SK-N-SH (cell line): ENCODE measurements around the gene MIPOL1. TPM values are rescaled to one million over a fixed set of nuclear protein-coding genes. Genes with fewer than 3 reads are reported as not detected.

Experiments used
- CTCF ChIA-PET: fragments of 300-600, 350-600 bp; formaldehyde crosslinking; extraction: SDS; loops from one replicate; lab custom pipeline; 2021; lab: Yijun Ruan, JAX
- POLR2A ChIA-PET: fragments of 350-600 bp; sonication (Branson Sonifier 250); formaldehyde crosslinking; extraction: SDS; loops from one replicate; lab custom pipeline; 2020; ENCODE audit warnings: antibody characterized with exemption, inconsistent platforms; lab: Yijun Ruan, JAX
- DNase-seq: peaks from one replicate; pipeline ENCODE4 v3.0.0; 2012
- H2AFZ ChIP-seq: fragments of 200-600 bp; sonication (generic); 2 replicates; pipeline ENCODE4 v1.8.1; 2016; ENCODE audit warnings: antibody characterized with exemption, mild to moderate bottlenecking, low read depth
- H3F3A ChIP-seq: fragments of 200-600 bp; sonication (generic); replicated peaks from 2 replicates; pipeline ENCODE3; 2016; ENCODE audit warnings: antibody characterized with exemption, mild to moderate bottlenecking; ENCODE audit not compliant: insufficient read depth
- H3K27ac ChIP-seq, 2 experiments: fragments of 200-500 bp in 1 of 2; fragments of 200-600 bp in 1 of 2; sonication (Bioruptor generic) in 1 of 2; sonication (generic), shearing (Covaris generic) in 1 of 2; 2 replicates each; pipeline versions ENCODE4 v1.5.1 to v1.6.1; 2014 to 2016; ENCODE audit warnings: low read depth in 2 of 2, inconsistent platforms in 1 of 2, low read length in 1 of 2, mild to moderate bottlenecking in 1 of 2, mixed read lengths in 1 of 2
- H3K27me3 ChIP-seq: fragments of 200-600 bp; sonication (generic), shearing (Covaris generic); 2 replicates; pipeline ENCODE4 v1.6.1; 2016; ENCODE audit warnings: mixed run types; ENCODE audit not compliant: insufficient read depth
- H3K36me3 ChIP-seq, 2 experiments: fragments of 200-500 bp in 1 of 2; fragments of 200-600 bp in 1 of 2; sonication (Bioruptor generic) in 1 of 2; sonication (generic) in 1 of 2; replicated peaks in 1 of 2; 2 replicates each; pipeline versions ENCODE3 to v1.5.1; 2014 to 2016; ENCODE audit warnings: low read length in 1 of 2, mild to moderate bottlenecking in 1 of 2; ENCODE audit not compliant: insufficient read depth in 2 of 2, control insufficient read depth in 1 of 2
- H3K4me1 ChIP-seq, 2 experiments: fragments of 200-500 bp in 1 of 2; fragments of 200-600 bp in 1 of 2; sonication (Bioruptor generic) in 1 of 2; sonication (generic), shearing (Covaris generic) in 1 of 2; 2 replicates each; pipeline versions ENCODE4 v1.5.1 to v1.6.1; 2014 to 2016; ENCODE audit warnings: low read depth in 1 of 2, low read length in 1 of 2, mixed run types in 1 of 2; ENCODE audit not compliant: insufficient read depth in 2 of 2, control insufficient read depth in 1 of 2
- H3K4me2 ChIP-seq: fragments of 200-600 bp; sonication (generic), shearing (Covaris generic); 2 replicates; pipeline ENCODE4 v1.6.1; 2017; ENCODE audit warnings: mixed run types
- H3K4me3 ChIP-seq, 2 experiments: fragments of 200-500 bp in 1 of 2; fragments of 200-600 bp in 1 of 2; sonication (Bioruptor generic) in 1 of 2; sonication (generic), shearing (Covaris generic) in 1 of 2; 2 replicates each; pipeline versions ENCODE4 v1.5.1 to v1.8.1; 2014 to 2016; ENCODE audit warnings: low read depth in 2 of 2, inconsistent platforms in 1 of 2, low read length in 1 of 2, mild to moderate bottlenecking in 1 of 2, mixed read lengths in 1 of 2, moderate library complexity in 1 of 2
- H3K79me2 ChIP-seq: fragments of 200-600 bp; sonication (generic); 2 replicates; pipeline ENCODE4 v1.8.1; 2017; ENCODE audit warnings: mild to moderate bottlenecking; ENCODE audit not compliant: insufficient read depth
- H3K9ac ChIP-seq: fragments of 200-600 bp; sonication (generic); 2 replicates; pipeline ENCODE4 v1.6.1; 2017; ENCODE audit warnings: mixed run types
- H3K9me2 ChIP-seq: fragments of 200-600 bp; sonication (generic); 2 replicates; pipeline ENCODE4 v1.6.1; 2017; ENCODE audit warnings: mixed run types
- H3K9me3 ChIP-seq: fragments of 200-600 bp; sonication (generic); 2 replicates; pipeline ENCODE4 v1.6.1; 2017; ENCODE audit warnings: mixed run types, mild to moderate bottlenecking, moderate library complexity
- H4K20me1 ChIP-seq: fragments of 200-600 bp; sonication (generic); 2 replicates; pipeline ENCODE4 v1.6.1; 2017; ENCODE audit warnings: mild to moderate bottlenecking, mixed run types; ENCODE audit not compliant: insufficient read depth
- CHD2 ChIP-seq: fragments of 150-350 bp; IDR thresholded peaks from 2 replicates; pipeline ENCODE4 v1.6.1; 2018; ENCODE audit warnings: low read length; ENCODE audit not compliant: partially characterized antibody
- ELF1 ChIP-seq: IDR thresholded peaks from 2 replicates; pipeline ENCODE4 v1.4.0; 2012
- FOSL2 ChIP-seq: IDR thresholded peaks from 2 replicates; pipeline ENCODE4 v1.4.0; 2012; ENCODE audit warnings: low read depth, mild to moderate bottlenecking, moderate library complexity, borderline replicate concordance
- FOXM1 ChIP-seq: IDR thresholded peaks from 2 replicates; pipeline ENCODE4 v1.4.0; 2012; ENCODE audit warnings: low read depth, mild to moderate bottlenecking
- GABPA ChIP-seq: IDR thresholded peaks from 2 replicates; pipeline ENCODE4 v1.4.0; 2012; ENCODE audit warnings: low read depth, mild to moderate bottlenecking
- GATA2 ChIP-seq: sonication (generic); formaldehyde crosslinking; IDR thresholded peaks from 2 replicates; pipeline ENCODE4 v1.5.0; 2020; ENCODE audit warnings: mild to moderate bottlenecking, missing genetic modification reagents
- MAX ChIP-seq: IDR thresholded peaks from 2 replicates; pipeline ENCODE4 v1.4.0; 2012; ENCODE audit warnings: low read depth
- MEF2A ChIP-seq: IDR thresholded peaks from 2 replicates; pipeline ENCODE4 v1.4.0; 2012; ENCODE audit warnings: low read depth, borderline replicate concordance
- PBX3 ChIP-seq: IDR thresholded peaks from 2 replicates; pipeline ENCODE4; 2012
- POLR2AphosphoS5 ChIP-seq: IDR thresholded peaks from 2 replicates; pipeline ENCODE4 v1.6.1; 2012; ENCODE audit warnings: low read depth, low read length
- RAD21 ChIP-seq: IDR thresholded peaks from 2 replicates; pipeline ENCODE4 v1.6.1; 2012; ENCODE audit warnings: mild to moderate bottlenecking, low read length
- RCOR1 ChIP-seq: fragments of 150-350 bp; IDR thresholded peaks from 2 replicates; pipeline ENCODE4 v1.6.1; 2017; ENCODE audit warnings: antibody characterized with exemption, low read length
- RFX5 ChIP-seq: IDR thresholded peaks from 2 replicates; pipeline ENCODE4 v1.6.1; 2012; ENCODE audit warnings: mild to moderate bottlenecking, improper control_type of control experiment, low read length
- SIN3A ChIP-seq: IDR thresholded peaks from 2 replicates; pipeline ENCODE4 v1.6.1; 2012; ENCODE audit warnings: low read depth, mild to moderate bottlenecking, low read length, moderate library complexity, borderline replicate concordance
- SMC3 ChIP-seq: IDR thresholded peaks from 2 replicates; pipeline ENCODE4 v1.6.1; 2012; ENCODE audit warnings: low read depth, low read length, improper control_type of control experiment
- TCF12 ChIP-seq: IDR thresholded peaks from 2 replicates; pipeline ENCODE4 v1.4.0; 2012
- TEAD4 ChIP-seq: IDR thresholded peaks from 2 replicates; pipeline ENCODE4 v1.4.0; 2012; ENCODE audit warnings: mild to moderate bottlenecking, borderline replicate concordance; ENCODE audit not compliant: insufficient read depth
- ZBTB33 ChIP-seq: IDR thresholded peaks from 2 replicates; pipeline ENCODE4 v1.4.0; 2012; ENCODE audit warnings: low read depth, borderline replicate concordance
- WGBS: methylation state at CpG from one replicate; pipeline ENCODE4 v1.1.6; 2017; ENCODE audit warnings: low lambda C conversion rate; 5-methylcytosine and 5-hydroxymethylcytosine counted together
- polyA plus RNA-seq, 3 experiments: library from polyadenylated mRNA; depleted of rRNA; stranded (reverse); fragments of >200 nt; gene quantifications; 2 replicates each; pipeline ENCODE4 v1.2.3, GENCODE V29; 2012
- TF ChIP-seq, protein P1 (sequence below): fragments of 200-600 bp; sonication (generic); IDR thresholded peaks from 2 replicates; pipeline ENCODE4 v1.6.1; 2017; ENCODE audit warnings: antibody characterized with exemption, mild to moderate bottlenecking, moderate library complexity

Gene MIPOL1
- polyA plus RNA-seq, 1 of the 3 experiments (the other 2 are of a cell fraction) = 0.23 TPM

GRCh38 chr14:37422319-37422718 lies 224.6 kb downstream of the MIPOL1 start:
- no peak overlapping the region for H2AFZ ChIP-seq
- TF ChIP-seq GATA2 = no peak
- TF ChIP-seq PBX3 = no peak
- TF ChIP-seq SMC3 = no peak
- TF ChIP-seq TEAD4 = no peak
- no peak for TF ChIP-seq FOSL2
- TF ChIP-seq MAX = no peak
- no peak for TF ChIP-seq RAD21
- no peak for TF ChIP-seq ELF1
- TF ChIP-seq TCF12 = no peak
- TF ChIP-seq FOXM1 = no peak
- no peak for TF ChIP-seq SIN3A
- no peak for TF ChIP-seq RFX5
- TF ChIP-seq ZBTB33 = no peak
- H3F3A ChIP-seq = no peaks in the 10 kb centered on the region
- no peaks in the 10 kb centered on the region for H3K9me3 ChIP-seq
- H3K4me2 ChIP-seq = no peak overlapping the region
- CTCF ChIA-PET = no interaction called here
- DNase-seq = no peak
- no peaks in the 10 kb centered on the region for H3K27me3 ChIP-seq
- POLR2A ChIA-PET = no interaction called here
- no peak overlapping the region for H3K4me3 ChIP-seq
- H3K4me1 ChIP-seq = no peaks in the 10 kb centered on the region
- H3K79me2 ChIP-seq = no peaks in the 10 kb centered on the region
- no peaks in the 10 kb centered on the region for H3K36me3 ChIP-seq
- no peak overlapping the region for H3K9ac ChIP-seq
- no peaks in the 10 kb centered on the region for H4K20me1 ChIP-seq
- H3K9me2 ChIP-seq = no peaks in the 10 kb centered on the region
- no peak overlapping the region for H3K27ac ChIP-seq

DNA sequence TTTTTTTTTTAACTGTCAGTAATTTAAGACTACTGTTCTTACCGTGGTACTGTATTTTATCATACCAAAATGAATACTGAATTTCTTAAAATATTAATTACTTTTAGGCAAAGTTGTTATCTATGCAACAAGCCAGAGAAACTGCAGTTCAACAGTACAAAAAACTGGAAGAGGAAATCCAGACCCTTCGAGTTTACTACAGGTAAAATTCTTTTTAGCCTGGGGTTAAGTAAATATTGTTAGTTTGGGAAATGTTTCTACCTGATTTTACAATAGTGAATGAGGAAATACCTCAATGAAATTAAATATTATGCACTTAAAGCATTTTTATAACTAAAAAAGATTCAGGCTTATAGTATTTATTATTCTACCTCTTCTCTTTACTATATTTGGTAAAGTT lies 225.0 kb downstream of the MIPOL1 start:
- H3K9ac ChIP-seq = no peak overlapping the region
- 13% methylated on average over 2 of the region's 2 CpGs for WGBS
- H4K20me1 ChIP-seq = no peaks in the 10 kb centered on the region
- CTCF ChIA-PET = no interaction called here
- no peaks in the 10 kb centered on the region for H3K9me3 ChIP-seq
- H3K79me2 ChIP-seq = no peaks in the 10 kb centered on the region
- no peak overlapping the region for H3K4me2 ChIP-seq
- H3K36me3 ChIP-seq = no peaks in the 10 kb centered on the region
- no peak overlapping the region for H2AFZ ChIP-seq
- TF ChIP-seq, protein P1, sequence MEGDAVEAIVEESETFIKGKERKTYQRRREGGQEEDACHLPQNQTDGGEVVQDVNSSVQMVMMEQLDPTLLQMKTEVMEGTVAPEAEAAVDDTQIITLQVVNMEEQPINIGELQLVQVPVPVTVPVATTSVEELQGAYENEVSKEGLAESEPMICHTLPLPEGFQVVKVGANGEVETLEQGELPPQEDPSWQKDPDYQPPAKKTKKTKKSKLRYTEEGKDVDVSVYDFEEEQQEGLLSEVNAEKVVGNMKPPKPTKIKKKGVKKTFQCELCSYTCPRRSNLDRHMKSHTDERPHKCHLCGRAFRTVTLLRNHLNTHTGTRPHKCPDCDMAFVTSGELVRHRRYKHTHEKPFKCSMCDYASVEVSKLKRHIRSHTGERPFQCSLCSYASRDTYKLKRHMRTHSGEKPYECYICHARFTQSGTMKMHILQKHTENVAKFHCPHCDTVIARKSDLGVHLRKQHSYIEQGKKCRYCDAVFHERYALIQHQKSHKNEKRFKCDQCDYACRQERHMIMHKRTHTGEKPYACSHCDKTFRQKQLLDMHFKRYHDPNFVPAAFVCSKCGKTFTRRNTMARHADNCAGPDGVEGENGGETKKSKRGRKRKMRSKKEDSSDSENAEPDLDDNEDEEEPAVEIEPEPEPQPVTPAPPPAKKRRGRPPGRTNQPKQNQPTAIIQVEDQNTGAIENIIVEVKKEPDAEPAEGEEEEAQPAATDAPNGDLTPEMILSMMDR = no peak
- no peak for TF ChIP-seq GATA2
- TF ChIP-seq MAX = no peak
- no peak for TF ChIP-seq POLR2AphosphoS5
- TF ChIP-seq MEF2A = no peak
- TF ChIP-seq RFX5 = no peak
- no peak for TF ChIP-seq SIN3A
- no peak for TF ChIP-seq RCOR1
- no peak for TF ChIP-seq GABPA
- no peak for TF ChIP-seq CHD2
- TF ChIP-seq TCF12 = no peak
- no peak for TF ChIP-seq FOSL2
- TF ChIP-seq, all 33 proteins: peak for 0
- no peak for DNase-seq
- POLR2A ChIA-PET = no interaction called here
- H3K27me3 ChIP-seq = no peaks in the 10 kb centered on the region
- no peaks in the 10 kb centered on the region for H3K9me2 ChIP-seq
- H3F3A ChIP-seq = no peaks in the 10 kb centered on the region
- H3K27ac ChIP-seq = no peak overlapping the region
- no peak overlapping the region for H3K4me3 ChIP-seq
- no peaks in the 10 kb centered on the region for H3K4me1 ChIP-seq
